KBM-7 (cell line): ENCODE results near the gene RNF125.
"Not testable (repeated sequence)": the region's sequence is repeated elsewhere in the genome, so short reads cannot be mapped to it uniquely, and the experiment has no call there.

Experiments
- DNase-seq: peaks from one replicate; pipeline ENCODE4 v3.0.0-alpha.2; 2015
- in situ Hi-C: fragments of 300-500 bp; cut with MboI; formaldehyde crosslinking; loops from 2 replicates; pipeline ENCODE4 v1.14.3; 2020; ENCODE audit warnings: low sequenced_read_pairs, low pct_unique_long_range_greater_than_20kb, mixed read lengths

The RNF125 gene

DNA sequence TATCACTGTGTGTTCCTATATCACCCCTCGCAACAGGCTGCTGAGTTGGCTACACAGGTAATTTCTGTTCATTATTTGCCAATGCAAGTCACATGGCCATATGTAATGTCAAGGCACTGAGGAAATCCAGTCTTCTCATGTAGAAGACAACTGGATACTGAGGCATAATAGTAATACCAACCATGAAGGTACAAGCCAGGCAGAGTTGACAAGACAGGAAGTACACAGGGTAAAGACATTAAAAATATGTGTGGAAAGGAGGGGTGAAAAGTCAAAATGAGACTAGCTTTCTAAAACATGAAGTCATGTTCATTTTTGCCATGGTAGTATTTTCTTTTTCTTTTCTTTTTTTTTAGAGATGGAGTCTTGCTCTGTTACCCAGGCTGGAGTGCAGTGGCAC lies 55.6 kb downstream of the RNF125 start:
- in situ Hi-C loops: no loop called here
- no peak for DNase-seq

DNA sequence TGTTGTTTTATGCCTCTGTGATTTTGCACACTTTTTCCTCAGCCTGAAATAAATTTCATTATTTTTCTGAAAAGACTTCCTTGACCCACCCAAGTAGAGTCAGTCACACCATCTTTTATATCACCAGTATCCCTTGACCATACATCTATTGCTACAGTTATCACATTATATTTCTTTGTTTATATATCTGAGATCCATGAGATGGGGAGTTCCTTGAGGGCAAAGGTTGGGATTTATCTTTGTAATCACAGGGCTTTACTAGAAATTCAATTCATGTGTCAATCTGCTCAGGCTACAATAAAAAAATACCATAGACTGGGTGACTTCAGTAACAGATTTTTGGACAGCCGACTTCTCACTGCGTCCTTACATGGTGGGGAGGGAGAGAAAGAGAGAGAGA lies 60.2 kb downstream of the RNF125 start:
- no peak for DNase-seq
- in situ Hi-C loops: no loop called here

DNA sequence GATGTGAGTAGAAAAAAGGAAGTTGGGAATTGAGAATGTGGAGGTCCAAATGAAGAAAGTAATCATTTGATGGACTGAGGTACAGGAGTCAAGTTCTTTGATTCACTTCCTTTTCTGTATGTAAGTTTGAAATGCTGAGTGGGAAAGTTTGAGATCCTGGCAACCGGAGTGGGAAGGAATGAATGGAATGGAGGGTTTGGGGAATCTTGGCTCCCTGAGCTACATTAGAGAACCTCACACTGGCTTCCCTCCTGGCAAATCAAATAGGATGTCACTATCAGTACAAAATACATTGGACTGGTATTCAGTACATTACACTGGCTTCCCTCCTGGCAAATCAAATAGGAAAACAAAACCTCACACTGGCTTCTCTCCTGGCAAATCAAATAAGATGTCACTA lies 63.3 kb downstream of the RNF125 start:
- DNase-seq: no peak
- in situ Hi-C loops: no loop called here

DNA sequence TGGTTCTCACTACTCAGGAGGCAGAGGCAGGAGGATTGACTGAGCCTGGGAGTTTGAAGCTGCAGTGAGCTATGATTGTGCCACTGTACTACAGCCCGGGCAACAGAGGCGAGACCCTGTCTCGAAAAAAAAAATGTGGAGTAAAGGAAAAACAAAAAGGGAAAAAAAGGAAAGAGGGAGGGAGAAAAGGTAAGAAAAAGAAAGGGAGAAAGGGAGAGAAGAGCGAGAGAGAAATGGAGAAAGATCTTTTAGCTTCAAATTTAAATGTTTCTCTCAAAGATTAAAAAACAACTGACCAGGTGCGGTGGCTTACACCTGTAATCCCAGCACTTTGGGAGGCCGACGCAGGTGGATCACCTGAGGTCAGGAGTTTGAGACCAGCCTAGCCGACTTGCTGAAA lies 65.2 kb downstream of the RNF125 start:
- in situ Hi-C loops: no loop called here
- no peak for DNase-seq

DNA sequence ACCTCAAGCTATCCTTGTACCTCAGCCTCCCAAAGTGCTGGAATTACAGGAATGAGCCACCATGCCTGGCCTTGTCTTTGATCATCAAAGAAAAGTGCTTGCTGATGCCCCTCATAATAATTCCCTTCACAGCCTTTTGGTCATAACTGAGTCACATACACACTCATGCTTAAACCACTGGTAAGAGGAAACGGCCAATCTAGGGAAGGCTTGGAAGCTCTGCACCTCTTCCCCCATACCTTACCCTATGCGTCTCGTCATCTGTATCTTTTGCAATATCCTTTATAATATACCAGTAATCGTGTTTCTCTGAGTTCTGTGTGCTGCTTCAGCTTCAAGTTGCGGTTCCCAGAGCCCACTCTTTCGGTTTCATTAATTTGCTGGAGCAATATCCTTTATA lies 68.3 kb downstream of the RNF125 start:
- in situ Hi-C loops: no loop called here
- DNase-seq: no peak

DNA sequence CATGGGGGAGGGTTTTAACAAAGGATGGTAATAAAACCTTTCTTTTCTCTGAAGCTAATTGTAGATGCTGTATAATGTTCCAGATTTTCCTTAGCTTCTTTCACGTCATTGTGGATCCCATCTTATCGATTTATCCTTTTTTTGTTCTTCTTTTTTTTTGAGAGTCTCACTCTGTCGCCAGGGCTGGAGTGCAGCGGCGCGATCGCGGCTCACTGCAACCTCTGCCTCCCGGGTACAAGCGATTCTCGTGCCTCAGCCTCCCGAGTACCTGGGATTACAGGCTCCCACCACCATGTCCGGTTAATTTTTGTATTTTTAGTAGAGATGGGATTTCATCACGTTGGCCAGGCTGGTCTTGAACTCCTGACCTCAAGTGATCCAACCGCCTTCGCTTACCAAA lies 72.2 kb downstream of the RNF125 start:
- in situ Hi-C loops, DNase-seq: not testable (repeated sequence)

DNA sequence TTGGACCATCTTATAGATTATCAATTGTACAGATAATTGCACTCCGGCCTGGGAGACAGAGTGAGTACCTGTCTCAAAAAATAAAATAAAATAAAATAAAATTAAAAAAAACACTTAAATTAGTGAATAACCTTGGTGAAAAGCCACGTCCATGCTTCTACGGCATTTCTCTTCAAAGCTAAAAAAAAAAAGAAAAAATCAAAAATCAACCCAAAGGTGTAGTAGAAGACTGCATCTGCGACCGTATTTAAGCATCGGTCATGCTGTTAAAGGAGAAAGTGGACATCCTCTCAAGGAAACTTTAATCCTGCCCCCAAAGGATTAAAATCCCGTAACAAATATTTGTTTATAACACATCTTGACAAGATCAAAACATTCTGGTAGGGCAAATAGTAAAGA lies 72.7 kb downstream of the RNF125 start:
- no peak for DNase-seq
- in situ Hi-C loops: no loop called here

DNA sequence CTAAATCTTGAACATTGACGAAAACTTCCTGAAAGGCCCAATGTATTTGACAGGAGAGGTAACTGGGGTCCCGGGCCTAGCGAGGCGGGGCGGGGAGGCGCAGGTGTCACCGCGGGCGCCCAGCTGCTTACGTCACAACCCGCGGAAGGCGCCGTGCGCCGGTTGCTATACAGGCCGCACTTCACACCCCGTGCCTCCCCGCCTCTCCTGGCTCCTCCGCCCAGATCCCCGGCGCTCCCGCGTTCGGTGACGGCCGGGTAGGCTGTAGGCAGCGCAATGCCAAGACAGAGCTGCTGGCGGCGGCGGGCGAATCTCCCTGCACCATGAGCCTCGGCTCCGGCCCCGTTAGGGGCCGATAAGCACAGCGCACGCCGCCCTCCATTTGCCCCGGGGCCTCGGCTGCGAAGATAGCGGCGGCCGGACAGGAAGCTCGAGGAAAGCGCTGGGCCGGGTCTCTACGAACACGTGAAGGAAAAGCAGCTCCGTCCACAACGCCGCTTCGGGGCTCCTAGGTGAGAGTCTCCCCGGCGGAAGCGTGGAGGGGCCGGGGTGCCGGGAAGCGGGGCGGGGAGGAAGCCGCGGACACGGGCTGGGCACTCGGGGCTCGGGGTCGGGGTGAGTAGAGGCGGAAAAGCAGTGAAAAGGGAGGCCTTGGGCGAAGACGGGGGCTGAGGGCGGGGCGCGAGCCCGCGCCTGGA lies 73.2 kb downstream of the RNF125 start, which contains the start of gene RNF138:
Gene RNF138, plus strand, starts transcription at position 151 of the 698 bp plus-strand sequence. CDS start 903 bp downstream, outside the sequence.
- DNase-seq: peak; percentile 84
- in situ Hi-C loops: no loop called here

DNA sequence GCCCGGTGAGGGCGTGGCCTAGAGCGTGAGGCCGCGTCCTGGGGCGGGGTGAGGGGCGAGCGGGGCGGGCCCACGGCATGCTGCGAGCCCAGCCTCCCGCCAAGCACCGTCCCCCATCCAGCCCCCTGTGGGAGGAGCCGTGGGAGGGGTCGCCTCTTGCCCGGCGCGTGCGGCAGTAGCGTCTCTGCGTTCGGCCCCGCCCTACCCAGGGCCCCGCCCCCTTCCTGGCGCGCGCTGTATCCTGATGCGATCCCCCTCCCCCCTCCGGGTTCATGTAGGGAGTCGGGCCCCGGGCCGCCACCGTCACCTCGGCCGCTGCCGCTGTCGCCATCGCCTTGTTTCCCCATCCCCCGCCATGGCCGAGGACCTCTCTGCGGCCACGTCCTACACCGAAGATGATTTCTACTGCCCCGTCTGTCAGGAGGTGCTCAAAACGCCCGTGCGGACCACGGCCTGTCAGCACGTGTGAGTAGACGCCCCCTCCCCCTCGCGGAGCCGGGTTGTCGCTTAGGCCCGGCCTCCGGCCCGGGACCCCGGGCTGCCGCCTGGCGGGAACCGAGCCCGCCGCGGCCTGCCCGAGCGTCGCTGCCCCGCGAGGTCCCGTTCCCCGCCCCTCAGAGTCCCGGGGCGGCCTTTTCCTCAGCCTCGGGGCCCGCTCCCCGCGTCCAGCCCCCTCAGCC lies 73.9 kb downstream of the RNF125 start:
- peak; percentile 94 for DNase-seq
- in situ Hi-C loops: no loop called here

DNA sequence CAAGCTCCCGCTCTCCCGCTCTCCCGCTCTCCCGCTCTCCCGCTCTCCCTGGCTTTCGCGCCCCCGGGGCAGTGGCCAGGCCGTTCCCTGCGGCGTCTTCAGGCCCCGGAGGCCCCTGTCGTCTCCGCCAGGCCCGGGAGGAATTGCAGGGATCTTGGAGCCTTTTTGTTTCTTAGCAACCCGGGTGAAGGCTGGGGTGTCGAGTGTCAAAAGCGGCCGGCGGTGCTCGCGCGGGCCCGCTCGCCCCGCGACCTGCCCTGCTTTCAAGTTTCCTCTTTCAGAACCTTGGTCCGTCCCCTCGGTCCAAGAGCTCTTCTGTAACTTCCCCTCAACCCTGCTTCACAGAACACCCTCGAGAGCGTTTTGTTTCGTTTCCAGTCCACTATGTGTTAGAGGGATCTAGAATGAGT lies 74.5 kb downstream of the RNF125 start:
- in situ Hi-C loops: no loop called here

DNA sequence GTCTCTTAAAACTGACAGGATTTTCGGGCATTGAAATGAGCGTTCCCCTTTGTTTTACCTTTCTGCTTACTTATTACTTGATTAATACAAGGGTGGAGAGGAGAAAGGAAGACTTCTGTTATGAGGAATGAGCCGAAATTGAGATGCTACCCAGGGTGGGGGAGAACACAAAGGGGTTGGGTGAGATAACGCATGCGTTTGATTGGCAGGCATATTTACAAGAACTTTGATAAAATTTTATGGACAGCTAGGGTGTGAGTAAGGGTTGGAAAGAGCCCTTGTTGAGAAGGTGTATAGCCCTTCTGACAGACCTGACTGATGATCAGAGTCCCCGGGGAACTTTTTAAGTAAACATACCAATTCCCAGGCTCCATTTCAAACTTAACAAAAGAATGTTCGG lies 74.9 kb downstream of the RNF125 start:
- DNase-seq: no peak
- in situ Hi-C loops: no loop called here

More for the DNA sequence above, 74.5 kb downstream of the RNF125 start:
- peak; percentile 64 for DNase-seq

DNA sequence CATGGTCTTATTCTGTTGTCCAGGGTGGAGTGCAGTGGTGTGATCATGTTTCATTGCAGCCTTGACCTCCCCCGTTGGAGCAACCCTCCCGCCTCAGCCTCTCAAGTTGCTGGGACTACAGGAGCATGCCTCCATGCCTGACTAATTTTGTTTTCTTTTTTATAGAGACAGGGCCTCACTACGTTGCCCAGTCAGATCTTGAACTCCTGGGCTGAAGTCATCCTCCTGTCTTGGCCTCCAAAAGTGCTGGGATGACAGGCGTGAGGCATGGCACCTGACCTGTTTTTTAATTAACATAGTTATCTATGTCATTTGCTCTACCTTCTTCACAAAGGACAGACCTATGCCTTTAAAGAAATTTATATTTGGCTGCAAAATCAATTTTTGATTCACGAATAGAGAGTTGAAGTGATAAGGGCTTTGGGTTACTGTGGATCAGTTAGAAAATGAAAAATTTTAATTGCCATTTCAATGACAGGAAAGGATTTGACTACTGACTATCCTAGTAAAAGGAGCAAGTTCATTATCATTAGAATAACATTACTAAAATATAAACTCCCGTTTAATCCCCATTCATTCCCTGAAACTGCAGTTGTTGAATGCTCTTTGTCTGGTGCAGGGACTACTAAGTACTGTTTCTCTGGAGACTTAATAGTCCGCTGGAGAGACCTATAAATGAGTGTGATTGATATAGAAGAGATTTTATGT lies 76.7 kb downstream of the RNF125 start:
- in situ Hi-C loops: no loop called here
- no peak for DNase-seq

DNA sequence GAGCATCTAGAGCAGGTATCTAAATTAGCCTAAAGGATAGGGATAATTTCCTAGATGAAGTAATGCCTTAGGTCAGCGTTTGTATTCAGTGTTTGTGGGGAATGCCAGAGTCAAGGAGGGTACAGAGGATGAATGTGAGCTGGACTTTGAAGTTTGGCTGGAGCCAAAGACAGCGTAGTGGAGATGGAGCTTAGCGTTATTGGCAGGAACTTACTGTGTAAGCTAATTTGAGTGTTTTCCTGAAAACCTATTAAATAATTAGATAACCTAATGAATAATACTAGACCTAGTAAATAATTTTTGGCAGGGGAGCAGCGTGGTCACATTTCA lies 77.2 kb downstream of the RNF125 start:
- in situ Hi-C loops: no loop called here

DNA sequence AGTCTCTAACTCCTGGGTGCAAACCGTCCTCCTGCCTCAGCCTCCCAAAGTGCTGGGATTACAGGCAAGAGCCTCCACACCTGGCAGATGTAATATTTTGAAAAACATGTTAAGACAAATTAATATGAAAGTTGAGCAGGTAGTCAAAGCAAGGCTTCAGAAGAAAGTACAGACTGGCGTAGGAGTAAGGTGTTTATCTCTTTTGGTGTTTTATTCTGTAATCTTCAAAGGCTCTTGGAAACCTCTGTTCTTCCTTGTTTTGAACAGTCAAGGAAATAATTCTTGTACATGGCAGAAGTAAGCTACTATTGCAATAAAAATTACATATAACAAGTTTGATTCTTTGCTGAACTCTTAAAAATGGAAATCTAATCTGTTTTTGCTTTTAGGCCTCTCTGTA lies 78.3 kb downstream of the RNF125 start:
- no peak for DNase-seq
- in situ Hi-C loops: no loop called here

More for the DNA sequence above, 77.2 kb downstream of the RNF125 start:
- DNase-seq: no peak

DNA sequence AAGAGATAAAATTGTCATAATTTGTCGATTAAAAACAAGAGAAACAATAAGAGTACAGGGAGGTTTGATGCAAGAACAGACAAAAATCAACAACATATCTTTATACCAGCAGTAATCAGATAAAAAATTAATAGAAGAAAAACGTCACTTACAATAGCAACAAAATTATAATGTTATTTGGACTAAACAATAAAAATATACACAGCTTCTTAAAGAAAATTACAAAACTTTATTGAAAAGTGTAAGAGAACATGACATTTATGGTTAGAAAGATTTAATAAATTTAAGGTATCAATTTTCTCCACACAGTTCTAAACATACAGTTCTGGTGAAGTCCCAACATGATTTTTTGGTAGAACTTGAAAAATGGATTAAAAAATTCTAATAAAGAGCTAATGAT lies 85.9 kb downstream of the RNF125 start:
- DNase-seq: no peak
- in situ Hi-C loops: no loop called here

DNA sequence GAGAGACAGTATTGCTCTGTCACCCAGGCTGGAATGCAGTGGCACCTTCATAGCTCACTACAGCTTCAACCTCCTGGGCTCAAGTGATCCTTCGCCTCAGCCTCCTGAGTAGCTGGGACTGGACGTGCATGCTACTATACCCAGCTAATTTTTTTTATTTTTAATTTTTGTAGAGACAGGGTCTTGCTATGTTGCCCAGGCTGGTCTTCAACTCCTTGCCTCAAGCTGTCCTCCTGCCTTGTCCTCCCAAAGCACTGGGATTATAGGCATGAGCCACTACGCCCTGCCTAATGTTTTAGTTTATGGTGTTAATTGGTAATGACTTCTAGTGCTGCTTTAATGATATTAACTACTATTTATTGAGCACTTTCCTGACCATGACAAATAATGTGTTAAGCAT lies 91.4 kb downstream of the RNF125 start:
- in situ Hi-C loops: no loop called here

DNA sequence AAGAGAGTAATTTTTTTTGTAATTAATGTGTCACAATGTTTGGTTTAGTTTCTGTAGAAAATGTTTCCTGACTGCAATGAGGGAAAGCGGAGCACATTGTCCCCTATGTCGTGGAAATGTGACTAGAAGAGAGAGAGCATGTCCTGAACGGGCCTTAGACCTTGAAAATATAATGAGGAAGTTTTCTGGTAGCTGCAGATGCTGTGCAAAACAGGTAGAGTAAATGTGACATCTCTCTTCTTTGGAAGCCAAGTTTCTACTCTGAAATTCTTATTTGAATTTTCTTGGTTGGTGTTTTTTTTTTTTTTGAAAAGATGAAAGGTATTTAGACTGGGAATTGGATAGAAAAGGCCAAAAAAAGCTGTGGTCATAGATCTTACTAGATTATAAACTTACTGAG lies 93.1 kb downstream of the RNF125 start:
- no peak for DNase-seq
- in situ Hi-C loops: no loop called here

More for the DNA sequence above, 91.4 kb downstream of the RNF125 start:
- no peak for DNase-seq

DNA sequence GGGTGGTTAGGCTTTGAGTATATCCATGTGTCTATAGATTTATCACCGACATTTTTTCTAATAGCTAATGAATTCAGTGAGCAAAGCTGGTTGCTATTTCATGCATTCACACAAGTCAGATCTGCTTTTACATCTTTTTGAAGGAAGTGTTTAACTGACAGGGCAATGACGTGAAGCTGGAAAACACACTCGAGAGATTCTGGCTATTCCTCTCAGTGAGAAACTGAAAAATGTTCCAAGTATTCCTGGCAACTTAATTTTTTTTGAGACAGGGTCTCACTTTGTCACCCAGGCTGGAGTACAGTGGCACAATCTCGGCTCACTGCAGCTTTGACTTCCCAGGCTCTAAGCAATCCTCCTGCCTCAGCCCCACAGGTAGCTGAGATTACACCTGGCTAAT lies 94.2 kb downstream of the RNF125 start:
- DNase-seq: no peak
- in situ Hi-C loops: no loop called here

DNA sequence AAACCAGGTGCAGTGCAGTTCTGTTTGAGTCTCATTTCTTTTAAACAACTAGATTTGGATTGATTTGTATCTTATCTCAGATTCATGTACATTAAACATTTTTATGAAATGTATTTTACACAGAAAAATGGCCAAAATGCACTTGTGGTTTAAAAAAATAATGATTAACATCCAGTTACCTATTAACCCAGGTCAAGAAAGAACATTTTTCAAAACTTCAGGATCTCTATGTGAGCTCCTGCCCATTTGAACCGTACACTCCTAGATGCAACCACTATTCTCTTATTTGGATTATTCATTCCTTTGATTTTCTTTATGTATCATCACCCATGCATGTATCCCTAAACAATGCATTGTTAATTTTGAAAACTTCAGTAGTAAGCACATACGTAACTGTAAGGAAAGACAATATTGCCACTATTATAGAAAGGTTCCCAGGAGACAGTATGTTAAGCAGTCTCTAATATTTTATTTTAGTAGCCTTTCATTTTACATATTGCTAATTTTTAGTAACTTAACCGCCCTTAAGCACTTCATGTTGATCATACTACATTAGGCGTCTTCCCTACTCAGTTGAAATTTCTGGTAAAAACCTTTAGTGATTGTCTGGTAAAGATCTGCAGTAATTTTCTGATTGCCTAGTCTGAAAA lies 95.8 kb downstream of the RNF125 start:
- in situ Hi-C loops: no loop called here
- no peak for DNase-seq

DNA sequence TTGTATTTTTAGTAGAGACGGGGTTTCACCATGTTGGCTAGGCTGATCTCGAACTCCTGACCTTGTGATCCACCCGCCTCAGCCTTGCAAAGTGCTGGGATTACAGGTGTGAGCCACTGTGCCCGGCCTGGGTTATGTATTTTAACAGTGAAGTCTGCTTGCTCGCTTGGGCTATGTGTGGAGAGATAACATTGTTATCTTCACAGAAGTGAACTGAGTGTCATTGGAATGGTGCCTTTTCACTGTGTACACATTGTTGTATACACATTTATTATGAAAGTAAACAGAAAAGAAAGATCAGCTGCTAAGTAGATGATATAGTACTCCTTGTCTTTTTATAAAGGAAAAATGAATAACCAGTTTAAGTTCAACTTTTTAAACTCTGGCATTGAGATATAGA lies 103.4 kb downstream of the RNF125 start:
- no peak for DNase-seq
- in situ Hi-C loops: no loop called here
